NB4 (cell line): ENCODE results near the gene CNST.
"Not testable (repeated sequence)": the region's sequence is repeated elsewhere in the genome, so short reads cannot be mapped to it uniquely, and the experiment has no call there.

Experiments
- DNase-seq: peaks from one replicate; pipeline ENCODE4 v3.0.0; 2010; ENCODE audit warnings: low read depth
- H3K4me3 ChIP-seq: one replicate; pipeline ENCODE4 v1.5.1; 2011; ENCODE audit warnings: mild to moderate bottlenecking, low read depth, low read length, moderate library complexity
- MYC ChIP-seq: IDR thresholded peaks from 2 replicates; pipeline ENCODE4 v1.6.1; 2011; ENCODE audit warnings: low read depth, low read length
- POLR2A ChIP-seq: IDR thresholded peaks from 2 replicates; pipeline ENCODE4 v1.6.1; 2011; ENCODE audit warnings: mild to moderate bottlenecking; ENCODE audit not compliant: insufficient read length; ENCODE audit errors: extremely low read depth
- TF ChIP-seq, protein P1 (sequence below): IDR thresholded peaks from one replicate; pipeline ENCODE4 v1.5.1; 2012; ENCODE audit warnings: low read depth, low read length
- TF ChIP-seq, protein P2 (sequence below): IDR thresholded peaks from 2 replicates; pipeline ENCODE4 v1.6.1; 2011; ENCODE audit warnings: low read depth, low read length

CNST gene

DNA sequence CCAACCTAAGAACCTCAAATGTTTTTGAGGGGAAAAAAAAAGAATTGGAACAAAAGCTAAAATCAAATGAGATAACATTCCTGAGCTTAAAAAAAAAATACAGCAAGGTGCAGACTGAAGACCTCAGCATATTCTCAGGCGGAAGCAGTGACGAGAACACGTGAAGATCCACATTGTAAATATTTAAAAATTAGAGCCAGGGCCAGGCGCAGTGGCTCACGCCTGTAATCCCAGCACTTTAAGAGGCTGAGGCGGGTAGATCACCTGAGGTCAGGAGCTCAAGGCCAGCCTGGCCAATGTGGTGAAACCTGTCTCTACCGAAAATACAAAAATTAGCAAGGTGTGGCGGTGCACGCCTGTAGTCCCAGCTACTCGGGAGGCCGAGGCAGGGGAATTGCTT lies 15.9 kb upstream of the CNST start:
- DNase-seq: no peak
- no peak for TF ChIP-seq POLR2A
- TF ChIP-seq MYC: no peak
- TF ChIP-seq, protein P1, sequence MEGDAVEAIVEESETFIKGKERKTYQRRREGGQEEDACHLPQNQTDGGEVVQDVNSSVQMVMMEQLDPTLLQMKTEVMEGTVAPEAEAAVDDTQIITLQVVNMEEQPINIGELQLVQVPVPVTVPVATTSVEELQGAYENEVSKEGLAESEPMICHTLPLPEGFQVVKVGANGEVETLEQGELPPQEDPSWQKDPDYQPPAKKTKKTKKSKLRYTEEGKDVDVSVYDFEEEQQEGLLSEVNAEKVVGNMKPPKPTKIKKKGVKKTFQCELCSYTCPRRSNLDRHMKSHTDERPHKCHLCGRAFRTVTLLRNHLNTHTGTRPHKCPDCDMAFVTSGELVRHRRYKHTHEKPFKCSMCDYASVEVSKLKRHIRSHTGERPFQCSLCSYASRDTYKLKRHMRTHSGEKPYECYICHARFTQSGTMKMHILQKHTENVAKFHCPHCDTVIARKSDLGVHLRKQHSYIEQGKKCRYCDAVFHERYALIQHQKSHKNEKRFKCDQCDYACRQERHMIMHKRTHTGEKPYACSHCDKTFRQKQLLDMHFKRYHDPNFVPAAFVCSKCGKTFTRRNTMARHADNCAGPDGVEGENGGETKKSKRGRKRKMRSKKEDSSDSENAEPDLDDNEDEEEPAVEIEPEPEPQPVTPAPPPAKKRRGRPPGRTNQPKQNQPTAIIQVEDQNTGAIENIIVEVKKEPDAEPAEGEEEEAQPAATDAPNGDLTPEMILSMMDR: no peak
- TF ChIP-seq, protein P2, sequence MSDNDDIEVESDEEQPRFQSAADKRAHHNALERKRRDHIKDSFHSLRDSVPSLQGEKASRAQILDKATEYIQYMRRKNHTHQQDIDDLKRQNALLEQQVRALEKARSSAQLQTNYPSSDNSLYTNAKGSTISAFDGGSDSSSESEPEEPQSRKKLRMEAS: no peak

DNA sequence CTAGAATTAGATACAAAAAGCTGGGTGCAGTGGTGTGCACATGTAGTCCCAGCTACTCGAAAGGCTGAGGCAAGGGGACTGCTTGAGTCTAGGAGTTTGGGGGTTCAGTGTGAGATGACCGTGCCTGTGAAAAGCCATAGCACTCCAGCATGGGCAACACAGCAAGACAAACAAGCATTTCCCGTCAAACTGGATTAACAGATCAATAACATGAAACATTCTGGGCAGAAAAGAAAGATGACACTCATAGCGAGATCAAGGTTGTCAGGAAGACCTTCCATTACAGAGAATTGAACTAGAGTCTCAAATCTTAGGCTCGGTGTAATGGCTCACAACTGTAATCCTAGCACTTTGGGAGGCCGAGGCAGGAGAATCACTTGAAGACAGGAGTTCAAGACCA lies 14.1 kb upstream of the CNST start:
- H3K4me3 ChIP-seq: no peak overlapping the region
- no peak for TF ChIP-seq POLR2A
- TF ChIP-seq MYC: no peak
- DNase-seq: no peak

More for the DNA sequence above, 15.9 kb upstream of the CNST start:
- no peak overlapping the region for H3K4me3 ChIP-seq

DNA sequence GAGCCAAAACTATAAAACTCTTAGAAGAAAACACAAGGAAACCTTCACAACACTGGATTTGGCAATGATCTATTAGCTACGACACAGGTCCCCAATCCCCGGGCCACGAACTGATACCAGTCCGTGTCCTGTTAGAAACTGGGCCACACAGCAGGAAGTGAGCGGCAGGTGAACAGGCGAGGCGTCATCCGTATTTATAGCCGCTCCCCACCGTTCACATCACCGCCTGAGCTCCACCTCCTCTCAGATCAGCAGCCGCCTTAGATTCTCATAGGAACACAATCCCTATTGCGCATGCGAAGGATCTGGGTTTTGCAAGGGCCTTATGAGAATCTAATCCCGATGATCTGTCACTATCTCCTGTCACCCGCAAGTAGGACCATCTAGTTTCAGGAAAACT lies 12.1 kb upstream of the CNST start:
- no peak for DNase-seq
- TF ChIP-seq MYC: no peak
- no peak for TF ChIP-seq POLR2A
- TF ChIP-seq, protein P1: no peak
- TF ChIP-seq, protein P2: no peak
- no peak overlapping the region for H3K4me3 ChIP-seq

DNA sequence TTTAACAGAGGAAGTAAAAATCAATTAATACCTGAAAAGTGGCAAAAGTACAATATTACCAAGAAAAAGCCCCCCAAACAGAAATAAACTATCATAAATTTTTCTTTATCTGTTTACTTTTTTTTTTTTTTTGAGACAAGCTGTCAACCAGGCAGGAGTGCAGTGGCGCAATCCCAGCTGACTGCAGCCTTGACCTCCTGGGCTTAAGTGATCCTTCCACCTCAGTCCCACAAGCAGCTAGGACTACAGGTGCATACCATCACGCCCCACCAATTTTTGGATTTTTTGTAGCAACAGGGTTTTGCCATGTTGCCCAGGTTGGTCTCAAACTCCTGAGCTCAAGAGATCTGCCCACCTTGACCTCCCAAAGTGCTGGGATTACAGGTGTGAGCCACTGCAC lies 8.2 kb upstream of the CNST start:
- TF ChIP-seq, protein P1: no peak
- TF ChIP-seq, protein P2: no peak
- TF ChIP-seq MYC: no peak
- TF ChIP-seq POLR2A: no peak
- H3K4me3 ChIP-seq: no peak overlapping the region
- no peak for DNase-seq

DNA sequence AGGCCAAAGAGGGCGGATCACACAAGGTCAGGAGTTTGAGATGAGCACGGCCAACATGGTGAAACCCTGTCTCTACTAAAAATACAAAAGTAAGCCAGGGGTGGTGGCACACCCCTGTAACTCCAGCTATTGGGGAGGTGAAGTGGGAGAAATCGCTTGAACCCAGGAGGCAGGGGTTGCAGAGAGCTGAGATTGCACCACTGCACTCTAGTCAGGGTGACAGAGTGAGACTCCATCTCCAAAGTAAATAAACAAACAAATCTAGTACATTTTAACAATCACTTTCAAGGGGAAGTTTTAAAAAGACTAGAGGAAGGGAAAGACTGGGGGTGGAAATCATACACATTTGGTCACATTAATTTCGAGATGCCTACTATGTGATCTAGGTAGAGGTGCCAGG lies 6.9 kb upstream of the CNST start:
- no peak overlapping the region for H3K4me3 ChIP-seq
- no peak for TF ChIP-seq MYC
- TF ChIP-seq, protein P1: no peak
- TF ChIP-seq POLR2A: no peak
- TF ChIP-seq, protein P2: no peak
- DNase-seq: no peak

DNA sequence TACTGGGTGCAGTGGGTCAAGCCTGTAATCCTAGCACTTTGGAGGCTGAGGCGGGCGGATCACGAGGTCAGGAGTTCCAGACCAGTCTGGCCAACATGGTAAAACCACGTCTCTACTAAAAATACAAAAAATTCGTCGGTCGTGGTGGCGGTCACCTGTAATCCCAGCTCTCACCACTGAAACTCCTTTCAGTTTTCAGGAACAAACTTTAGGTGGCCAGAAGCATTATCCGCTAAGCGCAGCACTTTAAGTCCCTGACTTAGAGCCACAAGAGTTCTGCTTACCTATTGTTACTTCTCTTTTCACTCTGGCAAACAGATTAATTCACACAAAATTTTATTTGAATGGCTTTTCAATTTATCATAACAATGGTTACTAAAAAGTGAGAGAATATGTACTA lies 5.4 kb upstream of the CNST start:
- H3K4me3 ChIP-seq: not testable (repeated sequence)
- DNase-seq: peak; percentile 12

DNA sequence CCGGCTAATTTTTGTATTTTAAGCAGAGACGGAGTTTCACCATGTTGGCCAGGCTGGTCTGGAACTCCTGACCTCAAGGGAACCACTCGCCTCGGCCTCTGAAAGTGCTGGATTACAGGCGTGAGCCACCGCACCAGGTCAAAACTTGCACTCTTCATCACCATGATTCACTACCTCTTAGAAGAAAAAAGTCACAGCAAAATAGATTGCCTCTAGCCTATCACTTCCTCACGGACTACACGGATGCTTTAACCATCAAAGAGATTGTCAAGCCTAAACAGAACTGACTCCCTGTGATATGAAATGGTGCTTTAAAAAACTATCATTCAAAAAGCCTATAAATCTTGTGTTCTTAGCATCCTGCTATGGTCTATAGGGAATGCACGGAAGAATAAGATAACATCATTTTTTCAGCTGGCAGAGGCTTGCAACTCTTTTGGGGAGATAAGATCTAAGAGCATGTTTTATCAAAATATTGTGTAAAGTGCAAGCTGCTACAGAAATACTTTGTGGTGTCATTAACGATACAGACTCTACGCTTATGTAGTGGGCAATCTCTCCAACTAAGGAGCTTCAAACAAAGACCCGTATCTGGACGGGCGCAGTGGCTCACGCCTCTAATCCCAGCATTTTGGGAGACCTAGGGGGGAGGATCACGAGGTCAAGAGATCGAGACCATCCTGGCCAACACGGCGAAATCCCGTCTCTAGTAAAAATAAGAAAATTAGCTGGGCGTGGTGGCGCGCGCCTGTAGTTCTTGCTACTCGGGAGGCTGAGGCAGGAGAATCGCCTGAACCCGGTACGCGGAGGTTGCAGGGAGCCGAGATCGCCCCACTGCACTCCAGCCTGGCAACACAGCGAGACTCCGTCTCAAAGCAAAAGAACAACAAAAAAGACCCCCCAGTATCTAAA lies 1.2 kb upstream of the CNST start:
- peak overlapping the region; percentile 97 for H3K4me3 ChIP-seq
- peak; percentile 26 for DNase-seq
- TF ChIP-seq MYC: no peak
- TF ChIP-seq, protein P1: no peak
- TF ChIP-seq POLR2A: no peak
- TF ChIP-seq, protein P2: no peak
